T-helper 17 cell (primary cell): ENCODE results near the gene ACVR1. TPM values are rescaled to one million over a fixed set of nuclear protein-coding genes. Genes with fewer than 3 reads are reported as not detected.
"Not testable (repeated sequence)": the region's sequence is repeated elsewhere in the genome, so short reads cannot be mapped to it uniquely, and the experiment has no call there.

Experiments used
- ATAC-seq: fragments of 150-1000 bp; cut with Tn5 transposase; 2 replicates; pipeline ENCODE4 v1.10.0; 2021; ENCODE audit warnings: mild to moderate bottlenecking, moderate library complexity
- DNase-seq, 3 donors: peaks; one replicate each; pipeline versions ENCODE4 v3.0.0 to v3.0.0-alpha.2; 2020 to 2021
- H3K9me3 ChIP-seq: one replicate; pipeline ENCODE4 v1.7.0; 2013; ENCODE audit warnings: low read length, mild to moderate bottlenecking; ENCODE audit not compliant: control insufficient read depth, poor library complexity, severe bottlenecking
- H3K27ac Mint-ChIP-seq: one replicate; pipeline ENCODE4 v1.8.0; 2022; ENCODE audit warnings: mild to moderate bottlenecking, moderate library complexity, mixed read lengths
- H3K27me3 Mint-ChIP-seq: one replicate; pipeline ENCODE4 v1.8.0; 2022; ENCODE audit warnings: mixed read lengths
- H3K36me3 Mint-ChIP-seq: one replicate; pipeline ENCODE4 v1.8.0; 2022; ENCODE audit warnings: low read depth, mixed read lengths
- H3K4me1 Mint-ChIP-seq: one replicate; pipeline ENCODE4 v1.8.0; 2022; ENCODE audit warnings: mild to moderate bottlenecking, mixed read lengths
- H3K4me3 Mint-ChIP-seq: one replicate; pipeline ENCODE4 v1.8.0; 2022; ENCODE audit warnings: mild to moderate bottlenecking, moderate library complexity, mixed read lengths
- total RNA-seq, 4 donors: library from RNA in 2 of 4; stranded (reverse) in 2 of 4; gene quantifications; one replicate each; pipeline ENCODE4 v1.2.3 and lab custom pipeline; 2022 to 2026

The ACVR1 gene
- total RNA-seq, 2 donors from 2014 or later: 37.4 to 38.2 TPM

GRCh38 chr2:157743051-157743450 is 133.1 kb downstream of the ACVR1 start:
- Mint-ChIP-seq H3K36me3 (peaks cover 12% of the 10 kb centered on the region), H3K4me3 (no peak overlapping the region), H3K27me3 (no peaks in the 10 kb centered on the region), H3K27ac (no peak overlapping the region), H3K4me1 (peaks cover 8% of the 10 kb centered on the region)
- H3K9me3 ChIP-seq: no peaks in the 10 kb centered on the region
- no peak for DNase-seq
- ATAC-seq: no peak

- H3K27ac Mint-ChIP-seq: no peak overlapping the region
- no peak for DNase-seq
- no peak overlapping the region for H3K4me3 Mint-ChIP-seq
- H3K36me3 Mint-ChIP-seq: peaks cover 12% of the 10 kb centered on the region
- H3K27me3 Mint-ChIP-seq: no peaks in the 10 kb centered on the region
- ATAC-seq: no peak
- H3K9me3 ChIP-seq: no peaks in the 10 kb centered on the region
- peaks cover 8% of the 10 kb centered on the region for H3K4me1 Mint-ChIP-seq
Measured at GRCh38 chr2:157741819-157742484, 134.2 kb downstream of the ACVR1 start.

GRCh38 chr2:157737656-157738055 is 138.5 kb downstream of the ACVR1 start:
- H3K27me3 Mint-ChIP-seq: no peaks in the 10 kb centered on the region
- DNase-seq (no peak), ATAC-seq (no peak)
- H3K9me3 ChIP-seq: no peaks in the 10 kb centered on the region
- peaks cover 16% of the 10 kb centered on the region for H3K36me3 Mint-ChIP-seq
- H3K4me1 Mint-ChIP-seq: peaks cover 5% of the 10 kb centered on the region
- no peak overlapping the region for H3K4me3 Mint-ChIP-seq
- no peak overlapping the region for H3K27ac Mint-ChIP-seq

- H3K27me3 Mint-ChIP-seq: no peaks in the 10 kb centered on the region
- no peak overlapping the region for H3K4me3 Mint-ChIP-seq
- H3K36me3 Mint-ChIP-seq: peaks cover 12% of the 10 kb centered on the region
- no peak overlapping the region for H3K27ac Mint-ChIP-seq
- DNase-seq (no peak), ATAC-seq (no peak)
- no peaks in the 10 kb centered on the region for H3K4me1 Mint-ChIP-seq
- H3K9me3 ChIP-seq: no peaks in the 10 kb centered on the region
Measured at GRCh38 chr2:157735532-157735931, 140.6 kb downstream of the ACVR1 start.

GRCh38 chr2:157733263-157733662 is 142.9 kb downstream of the ACVR1 start:
- Mint-ChIP-seq H3K27me3 (no peaks in the 10 kb centered on the region), H3K4me3 (no peak overlapping the region), H3K27ac (no peak overlapping the region), H3K4me1 (no peaks in the 10 kb centered on the region), H3K36me3 (peaks cover 12% of the 10 kb centered on the region)
- H3K9me3 ChIP-seq: no peaks in the 10 kb centered on the region
- DNase-seq (no peak), ATAC-seq (no peak)

GRCh38 chr2:157732596-157732995 is 143.5 kb downstream of the ACVR1 start:
- no peaks in the 10 kb centered on the region for H3K9me3 ChIP-seq
- no peak for DNase-seq
- no peaks in the 10 kb centered on the region for H3K27me3 Mint-ChIP-seq
- H3K4me3 Mint-ChIP-seq: no peak overlapping the region
- no peak for ATAC-seq
- H3K27ac Mint-ChIP-seq: no peak overlapping the region
- H3K4me1 Mint-ChIP-seq: no peaks in the 10 kb centered on the region
- peaks cover 8% of the 10 kb centered on the region for H3K36me3 Mint-ChIP-seq

- Mint-ChIP-seq H3K27ac (no peak overlapping the region), H3K4me1 (no peaks in the 10 kb centered on the region), H3K36me3 (peaks cover 3% of the 10 kb centered on the region), H3K4me3 (no peak overlapping the region), H3K27me3 (no peaks in the 10 kb centered on the region)
- DNase-seq (no peak), ATAC-seq (no peak)
- no peaks in the 10 kb centered on the region for H3K9me3 ChIP-seq
Measured at GRCh38 chr2:157727693-157728092, 148.4 kb downstream of the ACVR1 start.

GRCh38 chr2:157726946-157727345 is 149.2 kb downstream of the ACVR1 start:
- DNase-seq: no peak
- no peaks in the 10 kb centered on the region for H3K27me3 Mint-ChIP-seq
- H3K27ac Mint-ChIP-seq: no peak overlapping the region
- peaks cover under 1% of the 10 kb centered on the region for H3K9me3 ChIP-seq
- H3K36me3 Mint-ChIP-seq: peaks cover 3% of the 10 kb centered on the region
- no peak for ATAC-seq
- no peak overlapping the region for H3K4me3 Mint-ChIP-seq
- no peaks in the 10 kb centered on the region for H3K4me1 Mint-ChIP-seq

GRCh38 chr2:157725846-157726245 is 150.3 kb downstream of the ACVR1 start:
- H3K9me3 ChIP-seq: peaks cover 3% of the 10 kb centered on the region
- Mint-ChIP-seq H3K36me3 (peaks cover 3% of the 10 kb centered on the region), H3K4me3 (no peak overlapping the region), H3K4me1 (no peaks in the 10 kb centered on the region), H3K27ac (no peak overlapping the region), H3K27me3 (no peaks in the 10 kb centered on the region)
- no peak for ATAC-seq
- no peak for DNase-seq

GRCh38 chr2:157722580-157723234 is 153.4 kb downstream of the ACVR1 start:
- Mint-ChIP-seq H3K4me1 (no peaks in the 10 kb centered on the region), H3K27me3 (no peaks in the 10 kb centered on the region), H3K27ac (no peak overlapping the region), H3K36me3 (peaks cover 5% of the 10 kb centered on the region), H3K4me3 (no peak overlapping the region)
- ATAC-seq (no peak), DNase-seq (no peak)
- peaks cover 3% of the 10 kb centered on the region for H3K9me3 ChIP-seq

- DNase-seq: no peak
- H3K9me3 ChIP-seq: peaks cover 3% of the 10 kb centered on the region
- no peak for ATAC-seq
- Mint-ChIP-seq H3K4me1 (no peaks in the 10 kb centered on the region), H3K36me3 (peaks cover 2% of the 10 kb centered on the region), H3K4me3 (no peak overlapping the region), H3K27ac (no peak overlapping the region), H3K27me3 (no peaks in the 10 kb centered on the region)
Measured at GRCh38 chr2:157720504-157720903, 155.6 kb downstream of the ACVR1 start.

- not testable (repeated sequence) for H3K27ac Mint-ChIP-seq, DNase-seq, H3K36me3 Mint-ChIP-seq, H3K27me3 Mint-ChIP-seq, H3K4me1 Mint-ChIP-seq, ATAC-seq, H3K9me3 ChIP-seq, H3K4me3 Mint-ChIP-seq
Measured at GRCh38 chr2:157704653-157705052, 171.5 kb downstream of the ACVR1 start.

- not testable (repeated sequence) for DNase-seq, H3K36me3 Mint-ChIP-seq, H3K4me3 Mint-ChIP-seq, ATAC-seq, H3K4me1 Mint-ChIP-seq, H3K9me3 ChIP-seq, H3K27ac Mint-ChIP-seq, H3K27me3 Mint-ChIP-seq
Measured at GRCh38 chr2:157704148-157704547, 172.0 kb downstream of the ACVR1 start.

GRCh38 chr2:157699806-157700205 is 176.3 kb downstream of the ACVR1 start:
- H3K9me3 ChIP-seq: no peaks in the 10 kb centered on the region
- no peak for DNase-seq
- Mint-ChIP-seq H3K27ac (no peak overlapping the region), H3K4me1 (no peaks in the 10 kb centered on the region), H3K36me3 (no peaks in the 10 kb centered on the region), H3K27me3 (no peaks in the 10 kb centered on the region), H3K4me3 (no peak overlapping the region)
- ATAC-seq: no peak
